ENCODE data around the gene RETN.

Gene RETN

DNA sequence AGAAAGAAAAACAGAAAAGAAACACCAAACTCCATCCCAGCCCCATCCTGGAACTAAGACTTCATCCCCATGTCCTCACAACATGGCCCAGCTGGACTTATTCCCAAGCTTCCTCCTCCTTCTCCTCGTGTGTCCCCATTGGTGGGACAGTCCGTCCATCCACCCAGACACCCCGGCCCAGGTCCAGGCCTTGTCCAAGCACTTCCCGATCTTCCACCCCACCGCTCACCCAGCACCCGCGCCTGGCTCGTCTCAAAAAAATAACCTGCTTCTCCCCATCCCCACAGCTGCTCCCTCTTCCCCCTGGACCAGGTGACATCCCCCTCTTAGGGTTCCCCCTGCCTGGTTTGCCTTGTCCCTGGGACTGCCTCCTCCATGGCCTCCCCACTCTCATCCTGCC is 34.5 kb downstream of the RETN start:
- Histone ChIP-seq H3K4me3 (ENCODE audit: low read length) (no peak overlapping the region), H3K4me1 (ENCODE audit: control insufficient read depth, insufficient read depth, low read length) (no peaks in the 10 kb centered on the region), H3K27me3 (ENCODE audit: control insufficient read depth, insufficient read depth, low read length) (no peaks in the 10 kb centered on the region), H3K27ac (ENCODE audit: low read depth, low read length) (no peak overlapping the region), H3K9ac (ENCODE audit: low read length) (no peak overlapping the region), H3K36me3 (ENCODE audit: control insufficient read depth, insufficient read depth, low read length) (no peaks in the 10 kb centered on the region)

DNA sequence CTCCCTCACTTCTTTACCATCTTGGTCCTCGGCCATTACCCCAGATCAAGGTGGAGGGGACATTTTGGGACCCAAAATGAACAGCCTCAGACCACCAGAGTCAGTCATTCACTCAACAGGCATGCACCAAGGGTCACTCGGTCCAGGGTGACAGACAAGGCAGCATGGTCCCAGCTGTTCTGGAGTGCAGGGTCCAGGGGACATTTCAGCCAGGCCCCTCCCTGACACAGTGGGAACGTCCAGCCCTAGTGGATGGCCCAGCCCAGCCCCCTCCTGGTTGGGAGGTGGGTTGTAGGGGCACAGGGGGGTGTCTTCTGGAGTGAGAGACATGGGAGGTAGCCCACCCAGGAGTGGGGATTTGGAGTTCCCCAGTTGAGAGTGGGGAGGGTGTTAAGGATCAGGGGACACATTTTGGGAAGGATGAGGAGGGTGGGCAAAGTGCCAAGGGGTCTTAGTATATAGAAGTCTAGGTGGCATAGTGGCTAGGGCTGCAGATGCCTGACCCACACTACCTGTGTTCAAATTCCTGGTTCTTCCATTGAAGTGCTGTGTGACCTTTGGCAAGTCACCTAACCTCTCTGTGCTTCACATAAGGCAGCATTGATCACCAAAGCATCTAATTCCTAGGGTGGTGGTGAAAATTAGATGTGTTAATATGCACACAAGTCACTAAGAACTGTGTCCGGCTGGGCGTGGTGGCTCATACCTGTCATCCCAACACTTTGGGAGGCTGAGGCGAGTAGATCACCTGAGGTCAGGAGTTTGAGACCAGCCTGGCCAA is 35.6 kb downstream of the RETN start:
- Histone ChIP-seq H3K27me3 (ENCODE audit: control insufficient read depth, insufficient read depth, low read length) (no peaks in the 10 kb centered on the region), H3K4me1 (ENCODE audit: control insufficient read depth, insufficient read depth, low read length) (no peaks in the 10 kb centered on the region), H3K36me3 (ENCODE audit: control insufficient read depth, insufficient read depth, low read length) (no peaks in the 10 kb centered on the region), H3K27ac (ENCODE audit: low read depth, low read length) (no peak overlapping the region), H3K9ac (ENCODE audit: low read length) (no peak overlapping the region), H3K4me3 (ENCODE audit: low read length) (no peak overlapping the region)

DNA sequence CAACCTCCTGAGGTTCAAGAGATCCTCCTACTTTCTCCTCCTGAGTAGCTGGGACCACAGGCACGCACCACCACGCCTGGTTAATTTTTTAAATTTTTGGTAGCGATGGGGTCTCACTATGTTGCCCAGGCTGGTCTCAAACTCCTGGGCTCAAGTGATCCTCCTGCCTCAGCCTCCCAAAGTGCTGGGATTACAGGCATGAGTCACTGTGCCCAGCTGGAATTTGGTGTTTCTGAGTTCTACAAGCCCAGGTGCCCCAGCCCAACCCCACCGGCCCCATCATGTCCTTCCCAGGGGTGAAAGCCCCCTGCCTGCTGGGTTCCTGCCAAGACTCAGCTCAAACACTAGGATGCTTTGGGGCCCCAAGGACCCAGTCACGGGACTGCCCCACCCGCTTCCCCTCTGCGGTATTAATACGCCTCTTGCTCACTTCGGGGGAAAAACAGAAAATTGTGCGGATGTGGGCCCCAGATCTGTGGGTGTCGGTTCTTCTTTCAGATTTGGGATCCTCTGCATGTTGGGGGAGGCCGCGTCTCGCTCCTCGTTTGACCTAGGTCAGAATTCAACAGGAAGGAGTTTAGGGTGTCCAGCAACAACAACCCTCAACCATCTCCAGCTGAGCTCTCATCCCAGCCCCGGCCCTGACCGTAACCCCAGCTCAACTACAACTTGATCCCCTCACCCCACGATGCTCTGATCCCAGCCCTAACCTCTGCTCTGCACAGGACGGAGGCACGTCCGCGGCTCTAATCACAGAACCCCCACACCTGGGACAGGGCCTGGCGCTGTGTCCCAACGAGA is 36.7 kb downstream of the RETN start:
- Histone ChIP-seq H3K9ac (ENCODE audit: low read length) (no peak overlapping the region), H3K36me3 (ENCODE audit: control insufficient read depth, insufficient read depth, low read length) (no peaks in the 10 kb centered on the region), H3K27me3 (ENCODE audit: control insufficient read depth, insufficient read depth, low read length) (no peaks in the 10 kb centered on the region), H3K4me3 (ENCODE audit: low read length) (no peak overlapping the region), H3K27ac (ENCODE audit: low read depth, low read length) (no peak overlapping the region), H3K4me1 (ENCODE audit: control insufficient read depth, insufficient read depth, low read length) (no peaks in the 10 kb centered on the region)

DNA sequence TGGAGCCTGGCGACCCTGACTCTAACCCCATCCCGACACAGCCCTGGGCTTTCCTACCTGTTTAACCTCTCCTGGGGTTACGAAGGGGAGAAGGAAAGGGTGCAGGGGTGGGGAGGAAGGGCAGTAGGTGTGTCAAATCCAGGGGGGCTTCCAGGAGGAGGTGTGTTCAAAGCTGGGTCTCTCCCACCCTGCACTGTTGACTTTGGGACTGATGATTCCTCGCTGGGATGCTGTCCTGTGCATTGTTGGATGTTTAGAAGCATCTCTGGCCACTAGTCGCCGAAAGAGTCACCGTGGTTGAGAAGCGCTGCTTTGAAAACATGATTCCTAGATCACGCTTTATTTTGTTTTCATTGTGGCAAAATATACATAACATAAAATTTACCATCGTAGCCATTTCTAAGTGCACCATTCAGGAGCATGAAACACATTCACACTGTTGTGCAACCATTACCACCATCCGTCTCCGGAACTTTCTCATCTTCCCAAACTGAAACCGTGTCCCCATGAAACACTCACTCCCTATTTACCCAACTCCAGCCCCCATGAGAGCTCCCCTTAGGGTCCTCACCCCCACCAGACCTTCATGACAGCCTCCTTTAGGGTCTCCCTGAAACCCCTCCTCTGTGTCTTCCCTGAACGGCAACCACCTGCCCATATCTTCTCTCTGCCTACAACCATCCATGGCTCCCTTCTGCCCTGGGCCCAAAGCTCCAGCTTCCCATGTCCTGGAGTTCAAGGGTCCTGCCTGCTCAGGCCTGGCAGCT is 37.5 kb downstream of the RETN start:
- Histone ChIP-seq H3K36me3 (ENCODE audit: control insufficient read depth, insufficient read depth, low read length) (no peaks in the 10 kb centered on the region), H3K27me3 (ENCODE audit: control insufficient read depth, insufficient read depth, low read length) (no peaks in the 10 kb centered on the region), H3K4me1 (ENCODE audit: control insufficient read depth, insufficient read depth, low read length) (no peaks in the 10 kb centered on the region), H3K9ac (ENCODE audit: low read length) (no peak overlapping the region), H3K27ac (ENCODE audit: low read depth, low read length) (no peak overlapping the region), H3K4me3 (ENCODE audit: low read length) (no peak overlapping the region)

DNA sequence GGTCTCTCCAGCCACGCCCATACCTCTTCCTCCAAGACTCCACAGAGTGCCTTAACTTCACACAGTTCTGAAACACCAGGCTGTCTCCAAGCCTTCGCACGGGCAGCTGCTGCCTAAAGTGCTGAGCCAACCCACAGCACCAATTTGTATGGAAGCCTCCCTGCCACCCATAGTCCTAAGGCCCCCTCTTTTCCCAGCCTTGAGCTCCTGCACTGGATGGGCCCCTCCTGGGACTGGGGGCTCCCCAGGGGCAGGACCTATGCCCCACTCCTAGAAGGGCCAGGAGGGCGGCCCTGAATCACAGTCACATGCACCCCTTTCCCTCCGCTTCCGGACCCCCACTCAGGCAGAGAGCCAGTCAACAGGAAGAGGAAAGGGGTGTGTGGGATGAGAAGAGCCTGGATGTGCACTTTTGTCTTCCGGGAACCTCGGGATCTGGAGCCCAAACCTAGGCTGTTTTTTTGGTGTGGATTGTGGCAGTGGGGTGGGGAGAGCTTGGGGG is 38.2 kb downstream of the RETN start:
- Histone ChIP-seq H3K4me3 (ENCODE audit: low read length) (no peak overlapping the region), H3K36me3 (ENCODE audit: control insufficient read depth, insufficient read depth, low read length) (no peaks in the 10 kb centered on the region), H3K27ac (ENCODE audit: low read depth, low read length) (no peak overlapping the region), H3K4me1 (ENCODE audit: control insufficient read depth, insufficient read depth, low read length) (no peaks in the 10 kb centered on the region), H3K9ac (ENCODE audit: low read length) (no peak overlapping the region), H3K27me3 (ENCODE audit: control insufficient read depth, insufficient read depth, low read length) (no peaks in the 10 kb centered on the region)

DNA sequence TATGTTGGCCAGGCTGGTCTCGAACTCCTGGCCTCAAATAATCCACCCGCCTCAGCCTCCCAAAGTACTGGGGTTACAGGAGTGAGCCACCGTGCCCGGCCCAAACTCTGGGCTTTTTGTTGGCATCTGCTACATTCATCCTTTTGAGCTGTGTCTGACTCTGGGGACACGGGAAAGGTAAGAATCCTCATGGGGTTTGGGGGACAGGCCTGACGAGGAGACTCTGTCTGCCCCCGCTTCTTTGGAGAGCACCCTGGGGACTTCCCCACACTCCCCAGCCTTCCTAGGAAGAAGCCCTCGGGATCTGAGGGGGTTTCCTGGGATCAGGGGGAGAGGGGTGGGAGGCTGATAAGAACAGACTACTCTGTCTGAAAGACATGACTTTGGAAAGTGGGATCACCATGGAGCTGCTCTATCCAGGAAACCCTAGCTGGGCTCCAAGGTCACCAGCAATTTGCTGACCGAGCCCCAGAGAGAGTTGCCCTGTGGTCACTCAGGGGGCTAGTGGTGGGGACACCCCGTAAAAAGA is 41.1 kb downstream of the RETN start:
- no peak overlapping the region for H3K9ac ChIP-seq (ENCODE audit: low read length)
- no peaks in the 10 kb centered on the region for H3K27me3 ChIP-seq (ENCODE audit: control insufficient read depth, insufficient read depth, low read length)
- no peak overlapping the region for H3K4me3 ChIP-seq (ENCODE audit: low read length)
- H3K4me1 ChIP-seq (ENCODE audit: control insufficient read depth, insufficient read depth, low read length), result no peaks in the 10 kb centered on the region
- no peak overlapping the region for H3K27ac ChIP-seq (ENCODE audit: low read depth, low read length)
- H3K36me3 ChIP-seq (ENCODE audit: control insufficient read depth, insufficient read depth, low read length), result no peaks in the 10 kb centered on the region

DNA sequence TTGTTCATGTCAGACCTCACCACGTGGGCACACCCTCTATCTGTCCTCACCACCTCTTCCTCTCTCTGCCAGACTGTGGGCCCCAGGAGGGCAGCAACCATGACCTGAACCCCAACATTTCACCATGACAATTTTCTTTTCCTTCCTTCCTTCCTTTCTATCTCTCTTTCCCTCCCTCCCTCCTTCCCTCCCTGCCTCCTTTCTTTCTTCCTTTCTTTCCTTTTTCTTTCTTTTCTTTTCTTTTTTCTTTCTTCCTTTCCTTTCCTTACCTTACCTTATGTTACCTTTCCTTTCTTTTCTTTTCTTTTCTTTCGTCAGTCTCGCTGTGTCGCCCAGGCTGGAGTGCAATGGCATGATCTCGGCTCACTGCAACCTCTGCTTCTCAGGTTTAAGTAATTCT is 41.8 kb downstream of the RETN start:
- no peak overlapping the region for H3K27ac ChIP-seq (ENCODE audit: low read depth, low read length)

DNA sequence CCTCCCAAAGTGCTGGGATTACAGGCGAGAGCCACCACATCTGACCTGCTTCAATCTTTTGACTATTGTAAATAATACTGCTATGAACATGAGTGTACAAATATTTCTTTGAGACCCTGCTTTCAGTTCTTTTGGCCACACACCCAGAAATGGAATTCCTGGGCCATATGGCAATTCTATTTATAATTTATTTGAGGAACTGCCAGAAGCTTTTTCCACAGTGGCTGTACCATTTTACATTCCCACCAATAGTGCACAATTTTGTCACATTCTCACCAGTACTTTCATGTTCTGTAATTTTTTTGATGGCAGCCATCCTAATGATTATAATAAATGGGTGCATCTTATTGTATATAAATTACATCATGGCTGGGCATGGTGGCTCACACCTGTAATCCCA is 46.8 kb downstream of the RETN start:
- H3K4me1 ChIP-seq (ENCODE audit: control insufficient read depth, insufficient read depth, low read length), result no peaks in the 10 kb centered on the region
- H3K27ac ChIP-seq (ENCODE audit: low read depth, low read length), result no peak overlapping the region
- no peak overlapping the region for H3K9ac ChIP-seq (ENCODE audit: low read length)
- no peak overlapping the region for H3K4me3 ChIP-seq (ENCODE audit: low read length)
- no peaks in the 10 kb centered on the region for H3K36me3 ChIP-seq (ENCODE audit: control insufficient read depth, insufficient read depth, low read length)
- H3K27me3 ChIP-seq (ENCODE audit: control insufficient read depth, insufficient read depth, low read length), result no peaks in the 10 kb centered on the region

More for the DNA sequence above, 41.8 kb downstream of the RETN start:
- Histone ChIP-seq H3K4me3 (ENCODE audit: low read length) (no peak overlapping the region), H3K36me3 (ENCODE audit: control insufficient read depth, insufficient read depth, low read length) (no peaks in the 10 kb centered on the region), H3K9ac (ENCODE audit: low read length) (no peak overlapping the region), H3K4me1 (ENCODE audit: control insufficient read depth, insufficient read depth, low read length) (no peaks in the 10 kb centered on the region), H3K27me3 (ENCODE audit: control insufficient read depth, insufficient read depth, low read length) (no peaks in the 10 kb centered on the region)

DNA sequence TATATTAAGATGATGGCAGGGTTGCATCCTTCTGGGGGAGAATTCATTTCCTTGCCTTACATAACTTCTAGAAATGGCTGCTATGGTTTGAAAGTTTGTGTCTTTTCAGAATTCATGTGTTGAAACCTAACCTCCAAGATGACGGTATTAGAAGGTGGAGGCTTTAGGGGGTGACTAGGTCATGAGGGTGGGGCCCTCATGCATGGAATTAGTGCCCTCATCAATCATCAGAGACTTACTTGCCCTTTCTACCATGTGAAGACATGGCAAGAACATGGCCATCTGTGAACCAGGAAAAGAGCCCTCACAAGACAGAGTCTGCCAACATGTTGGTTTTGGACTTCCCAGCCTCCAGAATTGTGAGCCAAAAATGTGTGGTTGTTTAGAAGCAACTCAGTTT is 47.9 kb downstream of the RETN start:
- Histone ChIP-seq H3K27ac (ENCODE audit: low read depth, low read length) (no peak overlapping the region), H3K4me1 (ENCODE audit: control insufficient read depth, insufficient read depth, low read length) (no peaks in the 10 kb centered on the region), H3K4me3 (ENCODE audit: low read length) (no peak overlapping the region), H3K9ac (ENCODE audit: low read length) (no peak overlapping the region), H3K36me3 (ENCODE audit: control insufficient read depth, insufficient read depth, low read length) (no peaks in the 10 kb centered on the region), H3K27me3 (ENCODE audit: control insufficient read depth, insufficient read depth, low read length) (no peaks in the 10 kb centered on the region)

DNA sequence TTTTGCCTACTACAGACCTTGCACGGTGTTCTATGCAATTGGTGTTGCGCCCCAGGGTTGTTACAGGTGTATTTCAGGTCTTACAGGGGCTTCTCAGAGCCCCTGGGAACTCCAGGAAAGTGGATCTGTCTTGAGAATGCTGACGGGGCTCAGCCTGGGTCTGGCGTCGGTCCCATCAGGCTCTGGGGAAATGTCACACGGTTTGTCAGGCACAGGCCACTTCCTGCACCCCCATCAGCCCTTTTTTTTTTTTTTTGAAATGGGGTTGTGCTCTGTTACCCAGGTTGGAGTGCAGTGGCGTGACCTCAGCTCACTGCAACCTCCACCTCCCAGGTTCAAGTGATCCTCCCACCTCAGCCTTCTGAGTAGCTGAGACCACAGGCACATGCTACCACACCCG is 49.8 kb downstream of the RETN start:
- no peaks in the 10 kb centered on the region for H3K36me3 ChIP-seq (ENCODE audit: control insufficient read depth, insufficient read depth, low read length)
- H3K4me1 ChIP-seq (ENCODE audit: control insufficient read depth, insufficient read depth, low read length), result no peaks in the 10 kb centered on the region
- no peak overlapping the region for H3K9ac ChIP-seq (ENCODE audit: low read length)
- H3K27ac ChIP-seq (ENCODE audit: low read depth, low read length), result no peak overlapping the region
- H3K4me3 ChIP-seq (ENCODE audit: low read length), result no peak overlapping the region
- H3K27me3 ChIP-seq (ENCODE audit: control insufficient read depth, insufficient read depth, low read length), result no peaks in the 10 kb centered on the region

Measured in rectal smooth muscle tissue (tissue), 1 donor.